Progenitor cell of endocrine pancreas (in vitro differentiated cells): ENCODE results near the gene ZNF189. TPM values are rescaled to one million over a fixed set of nuclear protein-coding genes. Genes with fewer than 3 reads are reported as not detected.

Experiments
- DNase-seq: peaks from one replicate; pipeline ENCODE4 v3.0.0; 2021; ENCODE audit warnings: low spot score; ENCODE audit not compliant: unreplicated experiment
- H3K27ac Mint-ChIP-seq: 2 replicates; pipeline ENCODE4 v1.8.0; 2021; ENCODE audit warnings: mild to moderate bottlenecking, moderate library complexity, mixed read lengths
- H3K27me3 Mint-ChIP-seq: 2 replicates; pipeline ENCODE4 v1.8.0; 2021; ENCODE audit warnings: mixed read lengths
- H3K36me3 Mint-ChIP-seq: 2 replicates; pipeline ENCODE4 v1.8.0; 2022; ENCODE audit warnings: mixed read lengths; ENCODE audit not compliant: insufficient read depth
- H3K4me1 Mint-ChIP-seq: 2 replicates; pipeline ENCODE4 v1.8.0; 2021; ENCODE audit warnings: low read depth, mixed read lengths
- H3K4me3 Mint-ChIP-seq: 2 replicates; pipeline ENCODE4 v1.8.0; 2021; ENCODE audit warnings: low read depth, mild to moderate bottlenecking, moderate library complexity, mixed read lengths
- H3K9me3 Mint-ChIP-seq: 2 replicates; pipeline ENCODE4 v1.8.0; 2021; ENCODE audit warnings: low read depth, mixed read lengths
- CTCF ChIP-seq: fragments of 200-600 bp; sonication (generic); IDR thresholded peaks from one replicate; pipeline ENCODE4 v1.5.0; 2021; ENCODE audit warnings: antibody characterized with exemption, mild to moderate bottlenecking; ENCODE audit not compliant: unreplicated experiment
- long read RNA-seq: library from polyadenylated mRNA; unstranded; transcript quantifications from one replicate; pipeline ENCODE4 v2.0.0, GENCODE V29; 2020
- total RNA-seq: library from RNA; stranded (reverse); gene quantifications from 2 replicates; pipeline ENCODE4 v1.2.1, GENCODE V29; 2021

The ZNF189 gene
- 31.4 and 32.5 TPM in 2 replicates for total RNA-seq
- long read RNA-seq, partial matches to known transcripts: 6 of 7 reads
- long read RNA-seq, other reads (novel, unspliced or antisense): 0 of 7 reads

- Mint-ChIP-seq H3K4me3 (peak within 1 kb of the TSS; percentile 98), H3K36me3 (peaks cover 67% of the 10 kb centered on the region), H3K27me3 (no peaks in the 10 kb centered on the region), H3K9me3 (peaks cover 45% of the 10 kb centered on the region), H3K4me1 (peaks cover 14% of the 10 kb centered on the region), H3K27ac (peak within 1 kb of the TSS; percentile 99)
- DNase-seq: peak; percentile 89
- TF ChIP-seq CTCF: no peak
These were observed at the start of gene ZNF189, which contains the start of gene MRPL50 for GRCh38 chr9:101398068-101398929. ZNF189 (plus strand) TSS chr9:101398851; CDS start chr9:101399157, 306 bp downstream. MRPL50 (minus strand) TSS chr9:101398618; CDS start chr9:101398592, 26 bp downstream.

- Mint-ChIP-seq H3K9me3 (peaks cover 6% of the 10 kb centered on the region), H3K27ac (no peak overlapping the region), H3K36me3 (no peaks in the 10 kb centered on the region), H3K4me1 (peaks cover 6% of the 10 kb centered on the region), H3K27me3 (no peaks in the 10 kb centered on the region), H3K4me3 (no peak overlapping the region)
- TF ChIP-seq CTCF: no peak
- no peak for DNase-seq
These were observed 48.4 kb upstream of the ZNF189 start for GRCh38 chr9:101350285-101350684.

- Mint-ChIP-seq H3K27ac (no peak overlapping the region), H3K4me3 (no peak overlapping the region), H3K9me3 (peaks cover 12% of the 10 kb centered on the region), H3K27me3 (no peaks in the 10 kb centered on the region), H3K4me1 (peaks cover 11% of the 10 kb centered on the region), H3K36me3 (no peaks in the 10 kb centered on the region)
- DNase-seq: no peak
- no peak for TF ChIP-seq CTCF
These were observed 45.7 kb upstream of the ZNF189 start for GRCh38 chr9:101352892-101353463.

GRCh38 chr9:101353683-101354082, 45.0 kb upstream of the ZNF189 start:
- Mint-ChIP-seq H3K27ac (no peak overlapping the region), H3K9me3 (peaks cover 12% of the 10 kb centered on the region), H3K4me3 (no peak overlapping the region), H3K36me3 (no peaks in the 10 kb centered on the region), H3K4me1 (peaks cover 11% of the 10 kb centered on the region), H3K27me3 (no peaks in the 10 kb centered on the region)
- DNase-seq: no peak
- no peak for TF ChIP-seq CTCF

GRCh38 chr9:101354143-101354764, 44.4 kb upstream of the ZNF189 start:
- H3K27ac Mint-ChIP-seq: peak overlapping the region; percentile 77
- H3K36me3 Mint-ChIP-seq: no peaks in the 10 kb centered on the region
- peaks cover 11% of the 10 kb centered on the region for H3K4me1 Mint-ChIP-seq
- no peak overlapping the region for H3K4me3 Mint-ChIP-seq
- H3K27me3 Mint-ChIP-seq: no peaks in the 10 kb centered on the region
- H3K9me3 Mint-ChIP-seq: peaks cover 7% of the 10 kb centered on the region
- no peak for TF ChIP-seq CTCF
- no peak for DNase-seq
